ENCODE data around the gene DIP2C.

- TF ChIP-seq CTCF (IDR thresholded peaks at IDR 0.05): no peak
- TF ChIP-seq POLR2A (IDR thresholded peaks at IDR 0.05): no peak
These were observed 293.8 kb downstream of the DIP2C start for GRCh38 chr10:395665-396064.
